Calu3 (cell line): Measurements from ENCODE around the gene PIP5K1A. TPM values are rescaled to one million over a fixed set of nuclear protein-coding genes. Genes with fewer than 3 reads are reported as not detected.
A peak's percentile ranks its signal among the peaks of the same experiment; 100 is the strongest.
"Not testable (repeated sequence)": the region's sequence is repeated elsewhere in the genome, so short reads cannot be mapped to it uniquely, and the experiment has no call there.

Source experiments
- BruUV-seq: library from RNA; stranded (reverse); fragments of 400-500 nt; replicated peaks from 2 replicates; lab custom pipeline; 2021; lab: Mats Ljungman, UMichigan
- CTCF ChIA-PET: fragments of 300-600 bp; sonication (Branson Sonifier 250); formaldehyde crosslinking; loops from one replicate; lab custom pipeline; 2022; ENCODE audit warnings: antibody characterized with exemption; lab: Charles Lee
- DNase-seq: peaks from one replicate; pipeline ENCODE4 v3.0.0; 2022
- H3K27ac Mint-ChIP-seq: one replicate; pipeline ENCODE4 v1.8.0; 2022; ENCODE audit warnings: mixed read lengths; ENCODE audit not compliant: unreplicated experiment
- H3K27me3 Mint-ChIP-seq: one replicate; pipeline ENCODE4 v1.8.0; 2022; ENCODE audit warnings: mixed read lengths; ENCODE audit not compliant: unreplicated experiment
- H3K36me3 Mint-ChIP-seq: one replicate; pipeline ENCODE4 v1.8.0; 2022; ENCODE audit warnings: mild to moderate bottlenecking, moderate library complexity, mixed read lengths; ENCODE audit not compliant: insufficient read depth, unreplicated experiment
- H3K4me1 Mint-ChIP-seq: one replicate; pipeline ENCODE4 v1.8.0; 2022; ENCODE audit warnings: mild to moderate bottlenecking, low read depth, mixed read lengths; ENCODE audit not compliant: unreplicated experiment
- H3K4me3 Mint-ChIP-seq: one replicate; pipeline ENCODE4 v1.8.0; 2022; ENCODE audit warnings: mild to moderate bottlenecking, low read depth, moderate library complexity, mixed read lengths; ENCODE audit not compliant: unreplicated experiment
- H3K9me3 Mint-ChIP-seq: one replicate; pipeline ENCODE4 v1.8.0; 2022; ENCODE audit warnings: low read depth, mixed read lengths; ENCODE audit not compliant: unreplicated experiment
- intact Hi-C: fragments of 100-400 bp; cut with micrococcal nuclease; formaldehyde crosslinking; loops from one replicate; pipeline ENCODE4 v1.10.0; 2022; ENCODE audit not compliant: unreplicated experiment
- total RNA-seq: library from RNA; stranded (reverse); gene quantifications from 2 replicates; pipeline ENCODE4 v1.2.3, GENCODE V29; 2022
- TF ChIP-seq, protein P1 (sequence below): fragments of 200-600 bp; IDR thresholded peaks from one replicate; pipeline ENCODE4 v1.8.0; 2022; ENCODE audit warnings: antibody characterized with exemption; ENCODE audit not compliant: unreplicated experiment

The PIP5K1A gene
- total RNA-seq, 1 experiment from 2014 or later: 96.2 TPM

GRCh38 chr1:151187205-151187604, 11.1 kb upstream of the PIP5K1A start:
- no TSS peak for BruUV-seq
- DNase-seq: no peak
- Mint-ChIP-seq H3K27ac (no peak overlapping the region), H3K4me3 (no peak overlapping the region), H3K27me3 (no peaks in the 10 kb centered on the region), H3K36me3 (peaks cover 63% of the 10 kb centered on the region), H3K9me3 (no peaks in the 10 kb centered on the region), H3K4me1 (peaks cover 12% of the 10 kb centered on the region)
- TF ChIP-seq, protein P1, sequence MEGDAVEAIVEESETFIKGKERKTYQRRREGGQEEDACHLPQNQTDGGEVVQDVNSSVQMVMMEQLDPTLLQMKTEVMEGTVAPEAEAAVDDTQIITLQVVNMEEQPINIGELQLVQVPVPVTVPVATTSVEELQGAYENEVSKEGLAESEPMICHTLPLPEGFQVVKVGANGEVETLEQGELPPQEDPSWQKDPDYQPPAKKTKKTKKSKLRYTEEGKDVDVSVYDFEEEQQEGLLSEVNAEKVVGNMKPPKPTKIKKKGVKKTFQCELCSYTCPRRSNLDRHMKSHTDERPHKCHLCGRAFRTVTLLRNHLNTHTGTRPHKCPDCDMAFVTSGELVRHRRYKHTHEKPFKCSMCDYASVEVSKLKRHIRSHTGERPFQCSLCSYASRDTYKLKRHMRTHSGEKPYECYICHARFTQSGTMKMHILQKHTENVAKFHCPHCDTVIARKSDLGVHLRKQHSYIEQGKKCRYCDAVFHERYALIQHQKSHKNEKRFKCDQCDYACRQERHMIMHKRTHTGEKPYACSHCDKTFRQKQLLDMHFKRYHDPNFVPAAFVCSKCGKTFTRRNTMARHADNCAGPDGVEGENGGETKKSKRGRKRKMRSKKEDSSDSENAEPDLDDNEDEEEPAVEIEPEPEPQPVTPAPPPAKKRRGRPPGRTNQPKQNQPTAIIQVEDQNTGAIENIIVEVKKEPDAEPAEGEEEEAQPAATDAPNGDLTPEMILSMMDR: no peak
- intact Hi-C loops: no loop called here
- CTCF ChIA-PET: interaction anchor here (0.8 kb wide), 1 partner anchor 521 kb away, joined by 4 read pairs; no protein-coding TSS in a partner anchor

DNA sequence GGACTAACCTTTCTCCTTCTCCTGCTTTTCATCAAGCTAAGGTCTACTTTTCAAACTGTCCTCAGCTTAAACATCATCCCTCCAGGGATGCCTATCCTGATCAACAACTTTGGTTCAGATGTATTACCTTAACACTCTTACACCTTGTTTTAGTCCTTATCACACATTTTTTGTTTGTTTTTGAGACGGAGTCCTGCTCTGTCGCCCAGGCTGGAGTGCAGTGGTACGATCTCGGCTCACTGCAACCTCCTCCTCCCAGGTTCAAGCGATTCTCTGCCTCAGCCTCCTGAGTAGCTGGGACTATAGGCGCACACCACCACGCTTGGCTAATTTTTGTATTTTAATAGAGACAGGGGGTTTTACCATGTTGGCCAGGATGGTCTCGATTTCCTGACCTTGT, 9.7 kb upstream of the PIP5K1A start:
- H3K27ac Mint-ChIP-seq: peak overlapping the region; percentile 86
- intact Hi-C loops, CTCF ChIA-PET, DNase-seq, H3K9me3 Mint-ChIP-seq, H3K27me3 Mint-ChIP-seq, BruUV-seq: not testable (repeated sequence)
- peaks cover 48% of the 10 kb centered on the region for H3K36me3 Mint-ChIP-seq
- H3K4me3 Mint-ChIP-seq: peak overlapping the region; percentile 91
- peaks cover 14% of the 10 kb centered on the region for H3K4me1 Mint-ChIP-seq

- DNase-seq: peak; percentile 89
- peak within 1 kb of the TSS; percentile 91 for H3K4me3 Mint-ChIP-seq
- peaks cover 23% of the 10 kb centered on the region for H3K4me1 Mint-ChIP-seq
- intact Hi-C loops: loop anchor here (10.0 kb wide), 1 partner anchor 645 kb away; the partner anchor contains the start of genes C2CD4D and RORC
- CTCF ChIA-PET: interaction anchor here (0.7 to 1.7 kb wide), 6 partner anchors 10 to 91 kb away, joined by 3 to 8 read pairs (median 4); partner anchors contain the start of gene TMOD4
- H3K36me3 Mint-ChIP-seq: peaks cover 43% of the 10 kb centered on the region
- H3K27ac Mint-ChIP-seq: peak within 1 kb of the TSS; percentile 86
- no peaks in the 10 kb centered on the region for H3K27me3 Mint-ChIP-seq
- TF ChIP-seq, protein P1: no peak
- no peaks in the 10 kb centered on the region for H3K9me3 Mint-ChIP-seq
- no TSS peak for BruUV-seq
Measured at GRCh38 chr1:151189637-151190445, 8.5 kb upstream of the PIP5K1A start, which contains the start of gene VPS72. Gene VPS72 (minus strand): TSS chr1:151190197. CDS start chr1:151190121, 76 bp downstream.

DNA sequence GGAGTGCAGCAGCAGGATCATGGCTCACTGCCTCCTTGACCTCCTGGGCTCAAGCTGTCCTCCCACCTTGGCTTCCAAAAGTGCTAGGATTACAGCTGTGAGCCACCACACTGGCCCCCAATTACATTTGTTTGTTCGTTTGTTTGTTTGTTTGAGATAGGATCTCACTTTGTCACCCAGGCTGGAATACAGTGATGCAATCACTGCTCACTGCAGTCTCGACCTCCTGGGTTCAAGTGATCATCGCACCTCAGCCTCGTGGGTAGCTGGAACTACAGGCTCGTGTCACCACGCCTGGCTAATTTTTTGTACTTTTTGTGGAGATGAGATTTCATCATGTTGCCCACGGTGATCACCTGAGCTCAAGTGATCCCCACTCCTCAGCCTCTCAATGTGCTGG, 6.3 kb upstream of the PIP5K1A start:
- CTCF ChIA-PET: no interaction called here
- intact Hi-C loops: loop anchor here (10.0 kb wide), 1 partner anchor 643 kb away; the partner anchor contains the start of genes C2CD4D and RORC
- Mint-ChIP-seq H3K4me1 (peaks cover 23% of the 10 kb centered on the region), H3K9me3 (no peaks in the 10 kb centered on the region), H3K27me3 (no peaks in the 10 kb centered on the region), H3K4me3 (no peak overlapping the region), H3K36me3 (peaks cover 53% of the 10 kb centered on the region), H3K27ac (no peak overlapping the region)
- BruUV-seq: no TSS peak
- TF ChIP-seq, protein P1: no peak
- DNase-seq: no peak
